Small intestine (tissue), 7 donors: Measurements from ENCODE around the gene HNRNPLL. TPM values are rescaled to one million over a fixed set of nuclear protein-coding genes. Genes with fewer than 3 reads are reported as not detected.
"Not testable (repeated sequence)": the region's sequence is repeated elsewhere in the genome, so short reads cannot be mapped to it uniquely, and the experiment has no call there.

ENCODE experiments used
- DNase-seq, 2 donors: peaks; one replicate each; pipeline versions ENCODE4 v3.0.0 to v3.0.0-alpha.2; 2013
- FAIRE-seq: peaks from 2 replicates; lab custom pipeline; 2012; peaks lifted over from hg19 to GRCh38; lab: Jason Lieb, UNC
- H3K27ac ChIP-seq, 3 donors: one replicate each; pipeline ENCODE4 v1.5.1; 2013; ENCODE audit warnings: low read length in 2 of 3, mild to moderate bottlenecking in 2 of 3, control low read depth in 1 of 3, inconsistent platforms in 1 of 3, low read depth in 1 of 3, moderate library complexity in 1 of 3
- H3K27me3 ChIP-seq, 3 donors: one replicate each; pipeline ENCODE4 v1.6.1; 2013; ENCODE audit warnings: low read length in 3 of 3, inconsistent platforms in 1 of 3; ENCODE audit not compliant: control insufficient read depth in 3 of 3, insufficient read depth in 3 of 3
- H3K36me3 ChIP-seq, 3 donors: one replicate each; pipeline ENCODE4 v1.6.1; 2013; ENCODE audit warnings: low read length in 3 of 3, inconsistent platforms in 1 of 3, low read depth in 1 of 3, mild to moderate bottlenecking in 1 of 3, moderate library complexity in 1 of 3; ENCODE audit not compliant: control insufficient read depth in 3 of 3, insufficient read depth in 2 of 3
- H3K4me1 ChIP-seq, 3 donors: one replicate each; pipeline ENCODE4 v1.6.1; 2013; ENCODE audit warnings: low read length in 2 of 3, inconsistent platforms in 1 of 3, low read depth in 1 of 3, mild to moderate bottlenecking in 1 of 3, moderate library complexity in 1 of 3; ENCODE audit not compliant: control insufficient read depth in 3 of 3, insufficient read depth in 2 of 3
- H3K4me3 ChIP-seq, 3 donors: one replicate each; pipeline ENCODE4 v1.5.1; 2013; ENCODE audit warnings: low read length in 3 of 3, control low read depth in 1 of 3, inconsistent platforms in 1 of 3, low read depth in 1 of 3, mild to moderate bottlenecking in 1 of 3, moderate library complexity in 1 of 3
- H3K9me3 ChIP-seq, 2 donors: one replicate each; pipeline ENCODE4 v1.6.1; 2013; ENCODE audit warnings: low read depth in 1 of 2, low read length in 1 of 2; ENCODE audit not compliant: control insufficient read depth in 2 of 2, insufficient read depth in 1 of 2
- WGBS, 3 donors: extraction: QIAGEN DNeasy Blood & Tissue Kit; methylation state at CpG; one replicate each; pipeline ENCODE4 v1.1.7; 2013; 5-methylcytosine and 5-hydroxymethylcytosine counted together
- polyA plus RNA-seq, 4 donors: library from polyadenylated mRNA; stranded (reverse) in 3 of 4; unstranded in 1 of 4; fragments of 200-250 nt in 3 of 4; fragments of 120-200 nt in 1 of 4; gene quantifications; one replicate each; pipeline versions ENCODE4 v1.2.1 to v1.2.3, GENCODE V29; 2013
- donor health status: healthy with polysubstance abuse.
- donor health status: control.
- donor health status: control.
- donor health status: Bipolar disorder and iron deficiency.
- donor health status: healthy.

The HNRNPLL gene
- polyA plus RNA-seq, 4 donors: 17.3 to 36.3 (median 19.7) TPM

- Histone ChIP-seq H3K4me1 (no peaks in the 10 kb centered on the region), H3K9me3 (no peaks in the 10 kb centered on the region), H3K36me3 (peaks cover 0 to 2% (median 0%) of the 10 kb centered on the region in 3 donors), H3K4me3 (no peak overlapping the region), H3K27me3 (no peaks in the 10 kb centered on the region), H3K27ac (no peak overlapping the region)
- DNase-seq: no peak
- 94 to 98% (median 96%) methylated on average over 3 of the region's 3 CpGs for WGBS, 3 donors
- no peak for FAIRE-seq
Observed at GRCh38 chr2:38551171-38551570, 51.6 kb downstream of the HNRNPLL start.

DNA sequence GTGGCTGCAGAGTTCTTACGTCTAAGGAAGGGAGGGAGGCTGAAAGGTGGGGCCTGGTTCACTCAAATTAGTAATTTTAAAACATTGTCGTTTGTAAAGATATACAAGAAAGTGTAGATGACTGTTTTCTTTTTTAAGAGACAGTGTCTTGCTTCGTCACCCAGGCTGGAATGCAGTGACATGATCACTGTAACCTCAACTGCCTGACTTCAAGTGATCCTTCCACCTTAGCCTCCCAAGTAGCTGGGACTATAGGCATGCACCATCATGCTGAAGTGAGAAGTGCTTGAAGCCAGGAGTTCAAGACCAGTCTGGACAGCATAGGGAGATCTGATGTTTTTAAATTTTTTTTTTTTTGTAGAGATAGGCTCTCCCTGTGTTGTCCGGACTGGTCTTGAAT lies 52.9 kb downstream of the HNRNPLL start:
- H3K4me3 ChIP-seq: no peak overlapping the region
- H3K27ac ChIP-seq: no peak overlapping the region
- FAIRE-seq: no peak
- no peaks in the 10 kb centered on the region for H3K4me1 ChIP-seq
- peaks cover 0 to 2% (median 0%) of the 10 kb centered on the region in 3 donors for H3K36me3 ChIP-seq
- WGBS, 3 donors: 78 to 91% (median 82%) methylated on average over 4 of the region's 4 CpGs
- no peaks in the 10 kb centered on the region for H3K27me3 ChIP-seq
- no peaks in the 10 kb centered on the region for H3K9me3 ChIP-seq
- DNase-seq: no peak

DNA sequence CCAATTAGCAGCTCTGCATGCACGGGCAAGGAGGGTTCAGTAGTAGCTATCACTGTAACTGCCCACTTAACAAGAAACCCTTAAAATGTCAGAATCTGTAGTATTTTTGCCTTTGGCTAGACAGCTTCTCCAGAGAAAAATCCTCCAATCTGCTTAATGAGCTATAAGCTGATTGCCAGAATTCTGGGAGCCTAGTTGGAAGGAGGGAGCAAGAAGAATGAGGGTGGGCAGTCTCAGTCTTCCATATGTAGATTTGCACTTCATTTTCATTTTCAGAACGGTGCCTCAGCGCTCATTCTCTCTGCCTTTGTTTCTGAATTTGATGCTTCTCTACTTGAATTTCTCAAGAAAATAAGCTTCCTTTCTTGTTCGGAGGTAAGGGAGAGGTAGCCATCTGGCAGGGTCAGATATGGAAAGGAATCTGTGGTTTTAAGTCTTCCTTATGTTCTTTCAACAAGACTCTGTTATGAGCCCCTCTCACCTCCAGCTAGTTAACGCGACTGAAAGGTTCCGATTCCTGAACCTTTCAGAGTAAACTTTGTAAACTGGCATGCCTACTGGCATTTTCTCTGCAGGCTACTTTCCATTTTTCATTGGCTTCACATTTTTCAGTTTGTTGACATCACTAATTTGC lies 53.5 kb downstream of the HNRNPLL start:
- H3K27ac ChIP-seq: no peak overlapping the region
- peaks cover 0 to 2% (median 0%) of the 10 kb centered on the region in 3 donors for H3K36me3 ChIP-seq
- no peaks in the 10 kb centered on the region for H3K27me3 ChIP-seq
- no peaks in the 10 kb centered on the region for H3K4me1 ChIP-seq
- FAIRE-seq (no peak), DNase-seq (no peak)
- 66 to 82% (median 79%) methylated on average over 7 of the region's 7 CpGs for WGBS, 3 donors
- H3K4me3 ChIP-seq: no peak overlapping the region
- no peaks in the 10 kb centered on the region for H3K9me3 ChIP-seq

DNA sequence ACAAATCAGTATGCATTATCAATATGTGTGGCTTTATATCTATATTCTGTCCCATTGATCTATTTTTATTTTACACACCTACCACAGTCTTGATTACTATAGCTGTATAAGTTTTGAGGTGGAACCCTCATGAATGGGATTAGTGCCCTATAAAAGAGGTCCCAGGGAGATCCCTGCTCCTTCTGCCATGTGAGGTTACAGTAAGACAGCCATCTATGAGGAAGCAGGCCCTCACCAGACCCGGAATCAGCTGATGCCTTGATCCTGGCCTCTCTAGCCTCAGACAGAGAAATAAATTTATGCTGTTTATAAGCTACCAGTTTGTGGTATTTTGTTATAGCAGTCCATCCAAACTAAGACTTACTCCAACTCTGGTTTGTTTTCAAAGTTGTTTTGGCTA lies 54.9 kb downstream of the HNRNPLL start:
- Histone ChIP-seq H3K27me3 (no peaks in the 10 kb centered on the region), H3K9me3 (no peaks in the 10 kb centered on the region), H3K4me3 (no peak overlapping the region), H3K36me3 (no peaks in the 10 kb centered on the region), H3K27ac (no peak overlapping the region), H3K4me1 (no peaks in the 10 kb centered on the region)
- FAIRE-seq (no peak), DNase-seq (no peak)
- WGBS, 3 donors: 79 to 96% (median 83%) methylated on average over 1 of the region's 1 CpG

GRCh38 chr2:38546585-38546984 lies 56.1 kb downstream of the HNRNPLL start:
- no peak overlapping the region for H3K4me3 ChIP-seq
- no peaks in the 10 kb centered on the region for H3K36me3 ChIP-seq
- no peaks in the 10 kb centered on the region for H3K9me3 ChIP-seq
- peaks cover 0 to under 1% (median 0%) of the 10 kb centered on the region in 3 donors for H3K4me1 ChIP-seq
- WGBS, 3 donors: 88 to 93% (median 91%) methylated on average over 3 of the region's 3 CpGs
- H3K27me3 ChIP-seq: no peaks in the 10 kb centered on the region
- FAIRE-seq: no peak
- no peak for DNase-seq
- no peak overlapping the region for H3K27ac ChIP-seq

DNA sequence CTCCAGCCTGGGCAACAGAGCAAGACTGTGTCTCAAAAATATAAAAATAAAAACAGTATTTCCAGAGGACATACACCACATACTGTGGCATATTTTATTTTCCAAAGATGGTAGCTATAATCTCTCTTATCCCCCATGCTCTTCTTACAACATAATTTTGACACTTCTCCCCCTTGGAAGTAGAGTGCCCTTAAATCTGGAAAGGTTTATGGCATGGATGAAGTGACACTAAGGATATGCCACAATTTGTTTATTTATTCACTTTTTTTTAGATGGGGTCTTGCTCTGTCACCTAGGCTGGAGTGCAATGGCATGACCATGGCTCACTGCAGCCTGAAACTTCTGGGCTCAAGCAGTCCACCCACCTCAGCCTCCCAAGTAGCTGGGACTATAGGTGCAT lies 56.7 kb downstream of the HNRNPLL start:
- Histone ChIP-seq H3K9me3 (no peaks in the 10 kb centered on the region), H3K4me1 (peaks cover 0 to 3% (median 2%) of the 10 kb centered on the region in 3 donors), H3K27ac (no peak overlapping the region), H3K27me3 (no peaks in the 10 kb centered on the region), H3K36me3 (no peaks in the 10 kb centered on the region), H3K4me3 (no peak overlapping the region)
- no peak for DNase-seq
- FAIRE-seq: no peak

GRCh38 chr2:38542248-38542631 lies 60.5 kb downstream of the HNRNPLL start:
- H3K4me3 ChIP-seq, H3K9me3 ChIP-seq, DNase-seq, H3K36me3 ChIP-seq, H3K27ac ChIP-seq, FAIRE-seq, H3K27me3 ChIP-seq: not testable (repeated sequence)
- peaks cover 0 to 10% (median 8%) of the 10 kb centered on the region in 3 donors for H3K4me1 ChIP-seq
- 61 to 81% (median 74%) methylated on average over 4 of the region's 4 CpGs for WGBS, 3 donors

GRCh38 chr2:38540580-38541286 lies 62.0 kb downstream of the HNRNPLL start:
- no peaks in the 10 kb centered on the region for H3K36me3 ChIP-seq
- H3K4me3 ChIP-seq: no peak overlapping the region
- no peaks in the 10 kb centered on the region for H3K27me3 ChIP-seq
- peaks cover 0 to 12% (median 8%) of the 10 kb centered on the region in 3 donors for H3K4me1 ChIP-seq
- DNase-seq (no peak), FAIRE-seq (no peak)
- WGBS, 3 donors: 18 to 54% (median 47%) methylated on average over 5 of the region's 5 CpGs
- H3K9me3 ChIP-seq: no peaks in the 10 kb centered on the region
- H3K27ac ChIP-seq: no peak overlapping the region
